Epithelial cell of esophagus (primary cell): ENCODE measurements around the gene C11orf91.
"Not testable (repeated sequence)": the region's sequence is repeated elsewhere in the genome, so short reads cannot be mapped to it uniquely, and the experiment has no call there.

Source experiments
- DNase-seq: peaks from one replicate; pipeline ENCODE4 v3.0.0; 2010; ENCODE audit warnings: low read depth
- H3K4me3 ChIP-seq: 2 replicates; pipeline ENCODE4 v1.5.1; 2011; ENCODE audit warnings: mild to moderate bottlenecking, low read length, control low read depth
- CTCF ChIP-seq: IDR thresholded peaks from 2 replicates; pipeline ENCODE4 v1.5.1; 2011; ENCODE audit warnings: low read depth, mild to moderate bottlenecking, low read length, control low read depth, inconsistent platforms; ENCODE audit not compliant: insufficient read depth; ENCODE audit errors: missing control alignments

Gene C11orf91

GRCh38 chr11:33718440-33718839, 17.8 kb upstream of the C11orf91 start:
- H3K4me3 ChIP-seq, result no peak overlapping the region
- TF ChIP-seq CTCF, result no peak
- DNase-seq, result no peak

GRCh38 chr11:33716243-33716642, 15.6 kb upstream of the C11orf91 start:
- TF ChIP-seq CTCF, result peak; percentile 52
- H3K4me3 ChIP-seq, result no peak overlapping the region
- DNase-seq, result peak; percentile 78

DNA sequence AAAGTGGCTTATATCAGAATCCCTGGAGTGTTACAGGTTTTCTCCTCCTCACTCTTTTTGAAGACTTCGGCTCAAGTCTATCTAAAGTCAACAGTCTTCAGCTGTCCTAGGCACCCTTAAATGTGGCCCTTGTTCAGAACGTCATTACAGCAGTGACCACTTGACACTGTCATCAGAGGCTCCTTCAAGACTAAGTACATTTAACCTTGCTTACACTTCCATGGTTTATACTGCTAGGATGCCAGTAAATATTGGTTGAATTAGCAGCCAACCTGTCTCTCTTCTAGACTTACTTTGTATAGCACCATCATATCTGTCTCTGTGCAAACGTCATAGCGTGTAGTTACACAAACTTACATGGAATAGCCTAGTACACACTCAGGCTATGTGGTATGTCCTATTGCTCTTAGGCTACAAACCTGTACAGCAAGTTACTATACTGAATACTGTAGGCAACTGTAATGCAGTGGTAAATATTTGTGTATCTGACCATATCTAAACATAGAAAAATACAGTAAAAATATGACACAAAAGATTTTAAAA, 13.3 kb upstream of the C11orf91 start:
- no peak for TF ChIP-seq CTCF
- no peak for DNase-seq
- H3K4me3 ChIP-seq, result no peak overlapping the region

DNA sequence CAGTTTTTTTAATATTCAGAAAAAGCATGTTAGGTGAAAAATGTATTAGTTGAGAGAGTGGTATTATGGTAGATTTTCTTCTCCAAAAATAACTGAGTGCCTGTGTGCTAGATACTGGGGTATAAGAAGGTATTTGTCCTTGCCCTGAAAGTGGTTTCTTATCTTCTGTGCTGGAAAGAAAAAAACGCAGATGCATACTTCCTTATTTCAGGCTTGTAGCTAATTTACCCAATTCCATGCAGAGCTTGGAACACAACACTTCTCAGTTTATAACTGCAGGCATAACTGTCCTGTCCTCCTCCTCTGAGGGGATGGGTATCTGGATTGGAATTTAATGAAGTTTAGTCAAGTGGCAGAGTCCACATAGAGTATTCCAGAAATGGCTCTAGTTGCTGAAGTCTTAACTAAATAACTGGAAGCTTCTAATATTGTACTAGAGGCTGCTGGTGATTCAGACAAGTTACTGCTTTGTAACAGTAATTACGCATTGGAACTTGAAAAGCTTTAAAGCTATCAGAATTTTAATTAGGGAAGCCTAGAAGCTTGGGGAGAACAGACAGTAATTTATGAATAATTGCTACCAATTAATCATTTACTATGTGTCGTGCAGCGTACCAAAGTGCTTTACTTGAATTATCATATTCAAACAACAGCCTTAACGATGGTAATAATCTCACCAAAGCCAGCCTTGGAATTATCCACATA, 12.7 kb upstream of the C11orf91 start:
- no peak overlapping the region for H3K4me3 ChIP-seq
- DNase-seq, result no peak
- TF ChIP-seq CTCF, result no peak

GRCh38 chr11:33712436-33712835, 11.8 kb upstream of the C11orf91 start:
- H3K4me3 ChIP-seq, result no peak overlapping the region
- no peak for DNase-seq
- TF ChIP-seq CTCF, result no peak

- H3K4me3 ChIP-seq, result no peak overlapping the region
- no peak for DNase-seq
- no peak for TF ChIP-seq CTCF
Observed at GRCh38 chr11:33709466-33709865, 8.8 kb upstream of the C11orf91 start.

DNA sequence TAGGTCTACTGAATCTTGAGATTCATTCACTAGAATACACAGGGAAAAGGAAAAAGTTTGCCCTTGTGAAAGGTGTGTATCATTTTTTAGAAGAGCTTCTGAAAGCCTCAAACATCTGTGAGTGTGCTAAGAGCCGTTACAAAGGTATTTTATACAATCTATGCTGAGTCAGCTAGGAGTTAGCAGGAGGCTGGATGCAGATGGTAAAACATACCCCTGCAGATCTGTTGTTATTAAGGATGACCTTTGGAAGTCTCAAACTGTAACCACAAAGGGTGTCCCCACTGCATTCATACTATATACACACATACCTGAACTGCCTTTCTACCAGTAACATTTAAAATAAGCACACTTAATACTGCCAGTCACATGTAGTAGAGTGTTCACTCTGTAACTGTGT, 8.4 kb upstream of the C11orf91 start:
- no peak for DNase-seq
- no peak overlapping the region for H3K4me3 ChIP-seq
- no peak for TF ChIP-seq CTCF

DNA sequence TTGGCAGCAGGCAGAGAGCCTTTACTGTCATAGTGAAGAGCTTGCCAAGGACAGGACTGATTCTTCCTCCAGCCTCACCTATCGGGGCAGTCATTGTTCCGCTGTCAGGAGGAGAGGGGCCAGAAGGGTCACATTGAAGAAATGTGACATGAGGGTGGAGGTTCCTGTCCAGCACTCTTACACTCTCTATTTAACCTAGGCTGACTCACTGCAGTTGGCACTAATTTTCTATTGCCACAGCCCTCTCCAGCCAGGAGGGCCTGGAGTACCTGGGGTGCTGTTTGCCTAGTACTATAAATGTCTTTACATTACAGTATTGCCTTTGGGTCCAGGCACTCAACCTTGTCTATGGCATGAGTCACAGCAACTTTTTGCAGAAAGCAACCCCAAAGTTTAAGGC, 7.2 kb upstream of the C11orf91 start:
- peak; percentile 51 for DNase-seq

More for the DNA sequence above, 7.2 kb upstream of the C11orf91 start:
- H3K4me3 ChIP-seq, result not testable (repeated sequence)
